Right forelimb (tissue), 1 donor: Measurements from ENCODE around the gene SSBP2.

ENCODE experiments used
- DNase-seq: peaks from one replicate; pipeline ENCODE4 v3.0.0-alpha.2; 2018

SSBP2 gene

DNA sequence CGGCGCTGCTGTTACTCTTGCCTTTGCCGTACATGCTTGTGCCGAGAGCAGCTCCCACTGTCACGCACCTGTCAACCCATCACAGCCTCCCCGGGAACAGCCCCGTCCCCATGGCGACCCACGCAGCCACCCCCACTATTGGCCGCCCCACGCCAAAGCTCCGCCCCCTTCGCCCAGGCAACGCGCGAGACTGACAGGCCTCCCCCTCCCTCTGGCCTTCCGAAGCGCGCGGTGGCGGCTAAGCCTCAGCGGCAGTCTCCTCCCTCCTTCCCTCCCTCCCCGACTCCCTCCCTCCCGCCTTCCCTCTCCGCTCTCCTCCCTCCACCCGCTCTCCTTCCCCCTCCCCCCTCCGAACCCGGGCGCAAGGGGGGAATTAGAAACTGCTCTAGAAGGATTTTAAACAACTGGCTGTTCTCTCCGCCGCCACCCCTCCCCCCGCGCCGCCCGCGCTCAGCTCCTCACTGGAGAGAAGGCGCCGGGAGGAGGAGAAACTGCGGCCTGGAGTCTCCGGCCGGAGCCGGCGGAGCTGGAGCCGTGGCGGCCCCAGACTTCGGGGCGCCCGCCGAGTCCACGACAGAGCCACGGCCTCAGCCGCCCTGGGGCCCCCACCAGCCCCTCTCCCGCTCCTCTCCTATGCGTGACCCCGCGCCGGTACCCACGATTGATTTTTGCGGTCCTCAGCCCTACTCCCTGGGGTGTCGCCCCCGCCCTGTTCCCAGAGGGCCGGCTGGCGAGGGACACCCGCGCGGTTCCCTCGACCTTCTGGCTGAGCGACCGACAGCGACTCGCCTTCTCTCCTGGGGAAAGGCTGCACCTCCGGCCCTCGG, at the start of gene SSBP2:
Gene SSBP2 (minus strand): TSS at position 89 of the 827 bp plus-strand sequence. CDS start 55 bp downstream, at position 34.
- DNase-seq: peak; percentile 100

DNA sequence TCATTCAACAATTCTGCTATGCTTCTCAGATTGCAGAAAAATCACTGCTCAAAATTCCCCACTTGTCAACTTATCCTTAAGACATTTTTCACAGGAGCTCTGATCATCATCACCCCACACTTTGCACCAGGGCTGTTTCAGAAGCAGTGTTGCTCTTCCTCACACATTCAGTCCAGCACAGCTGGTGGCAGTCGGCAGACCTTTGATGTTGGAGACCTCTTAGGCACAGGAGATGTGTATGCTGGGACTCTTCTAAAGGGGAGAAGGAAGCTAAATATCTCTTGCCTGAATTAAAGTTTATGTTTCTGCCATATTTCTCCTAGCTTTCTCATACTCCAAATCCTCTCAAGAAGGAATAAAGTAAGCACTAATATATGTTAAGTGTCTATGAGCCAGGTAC, 44.8 kb upstream of the SSBP2 start:
- no peak for DNase-seq

DNA sequence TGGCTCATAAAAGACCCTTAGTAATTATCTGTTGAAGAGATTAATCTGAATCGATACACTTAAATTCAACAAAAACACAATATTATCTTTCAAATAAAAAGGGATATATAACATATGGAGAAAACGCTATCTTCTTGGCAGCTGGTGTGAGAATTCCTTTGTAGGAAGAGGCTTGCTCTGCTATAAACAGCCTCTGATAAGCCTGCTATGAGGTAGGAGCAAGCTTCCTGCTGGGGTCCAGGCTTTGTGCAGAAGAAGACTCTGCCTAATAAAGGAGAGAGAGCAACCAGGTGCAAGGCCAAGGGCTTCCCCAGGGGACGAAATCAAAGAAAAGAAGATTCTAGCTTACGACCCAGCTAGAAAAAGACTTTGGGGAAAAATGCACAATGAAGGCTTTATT, 43.3 kb upstream of the SSBP2 start:
- DNase-seq: no peak

DNA sequence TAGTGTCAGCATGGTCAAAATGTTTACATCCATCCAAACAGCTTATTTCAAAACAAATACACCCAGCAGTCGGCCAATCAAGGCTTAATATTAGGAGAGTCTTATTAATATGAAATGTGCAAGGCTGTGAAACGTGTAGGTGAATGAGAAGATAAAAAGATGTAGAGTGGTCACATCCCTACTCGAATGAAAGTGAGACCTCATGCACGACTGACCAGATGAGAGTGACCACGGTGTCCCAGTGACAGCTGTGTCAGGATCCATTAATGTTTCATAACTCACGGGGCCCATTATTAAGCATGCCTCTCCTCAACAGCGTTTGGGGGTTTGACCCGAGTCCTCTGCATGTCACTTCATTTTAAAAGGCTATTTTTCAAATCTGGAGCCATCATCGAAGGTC, 39.4 kb upstream of the SSBP2 start:
- DNase-seq: no peak

DNA sequence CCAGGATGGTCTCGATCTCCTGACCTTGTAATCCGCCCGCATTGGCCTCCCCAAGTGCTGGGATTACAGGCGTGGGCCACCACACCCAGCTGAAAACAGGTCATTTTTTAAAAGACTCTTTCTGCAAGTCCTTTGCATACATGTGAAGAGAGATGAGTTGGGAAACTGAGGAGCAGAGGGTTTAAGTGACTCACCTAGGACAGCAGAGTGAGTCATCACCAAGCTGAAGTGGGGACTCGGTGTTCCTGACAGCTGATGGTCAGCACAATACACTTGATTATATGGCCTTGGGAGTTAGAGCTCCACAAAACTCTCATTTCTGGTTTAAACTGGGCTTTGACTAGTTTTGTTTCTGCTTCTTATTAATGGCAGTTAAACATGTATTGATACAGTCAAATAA, 38.1 kb upstream of the SSBP2 start:
- no peak for DNase-seq

DNA sequence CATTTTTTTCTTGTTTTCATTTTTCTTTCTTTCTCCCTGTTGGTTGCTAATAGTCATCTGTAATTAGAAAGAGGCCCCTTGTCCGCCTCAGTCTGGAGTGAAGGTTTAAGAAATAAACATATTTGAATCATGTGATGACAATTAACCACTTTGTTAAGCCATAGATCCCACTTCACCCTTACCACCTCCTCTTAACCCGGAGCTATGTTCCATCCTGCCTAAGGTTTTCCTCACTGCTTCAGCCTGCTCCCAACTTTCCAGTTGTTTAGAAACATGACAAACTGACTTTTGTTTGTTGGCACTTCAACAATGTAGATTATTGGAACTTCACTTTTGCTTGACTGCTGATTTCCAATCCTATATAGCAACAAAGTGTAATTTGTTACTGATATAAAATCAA, 37.4 kb upstream of the SSBP2 start:
- no peak for DNase-seq

DNA sequence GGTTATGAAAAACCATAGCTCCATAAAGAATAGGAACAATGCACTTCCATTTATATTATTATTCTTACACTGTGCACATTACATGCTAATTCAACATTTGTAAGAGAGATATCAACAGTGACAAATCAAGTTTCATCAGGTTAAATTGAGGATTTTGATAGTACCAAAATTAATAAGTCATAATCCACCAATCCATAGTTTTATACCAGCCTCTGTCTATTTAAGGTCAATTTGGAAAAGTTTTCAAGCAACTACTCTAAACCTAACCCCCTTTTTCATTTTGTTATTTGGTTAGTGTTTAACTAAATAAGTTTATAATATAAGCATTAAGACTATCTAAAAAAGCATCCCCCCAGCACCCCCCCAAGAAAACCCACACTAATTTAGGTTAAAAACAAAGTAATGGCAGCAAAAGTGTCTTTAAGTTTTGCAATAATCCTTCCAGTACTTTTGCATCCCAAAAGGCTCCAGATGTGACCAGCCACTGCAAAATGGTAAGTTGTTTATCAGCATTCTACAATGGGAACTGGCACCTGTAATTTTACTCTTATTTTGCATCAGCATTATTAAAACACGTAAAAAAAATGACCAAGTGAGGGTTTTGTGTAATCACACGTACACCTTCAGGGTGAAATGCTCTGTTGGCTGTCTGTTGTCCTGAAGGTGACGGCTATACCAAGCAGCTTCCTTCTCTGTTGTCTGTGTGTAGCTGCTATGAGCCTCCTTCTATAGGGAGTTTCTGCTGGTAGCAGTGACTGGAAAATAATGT, 36.8 kb upstream of the SSBP2 start:
- peak; percentile 82 for DNase-seq

DNA sequence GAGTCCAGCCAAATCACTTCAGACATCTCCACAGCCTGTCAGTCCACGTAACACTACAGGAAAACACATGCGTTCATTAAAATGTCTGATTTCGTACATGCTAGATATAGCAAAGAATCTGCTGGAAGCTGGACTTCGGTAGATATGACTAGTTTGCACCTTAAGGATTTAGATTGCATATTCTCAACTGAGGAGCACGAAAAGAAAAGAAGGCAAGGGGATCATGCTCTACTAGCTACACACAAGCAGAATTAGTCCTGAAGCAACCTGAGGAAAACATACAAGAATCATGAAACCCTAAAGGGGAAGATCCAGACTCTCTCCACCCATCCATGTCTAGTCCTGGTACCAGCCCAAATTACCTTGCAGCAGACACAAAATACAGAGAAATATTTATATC, 36.1 kb upstream of the SSBP2 start:
- DNase-seq: no peak

DNA sequence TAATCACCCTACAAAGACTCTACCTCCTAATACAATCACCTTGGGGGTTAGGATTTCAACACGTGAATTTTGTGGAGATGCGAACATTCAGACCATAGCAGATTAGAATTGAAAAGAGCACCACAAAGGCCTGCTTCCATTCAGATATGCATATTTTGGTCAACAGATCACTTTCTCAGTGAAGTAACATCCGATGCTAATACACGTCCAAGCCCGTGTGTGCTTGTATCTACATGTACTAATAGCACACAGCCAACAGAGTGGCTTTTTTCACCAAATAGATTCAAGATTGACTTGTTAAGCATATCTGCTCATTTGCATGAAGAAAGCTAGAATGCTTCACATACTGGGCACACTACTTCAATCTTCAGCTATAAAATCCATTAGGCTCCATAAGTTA, 35.6 kb upstream of the SSBP2 start:
- no peak for DNase-seq

DNA sequence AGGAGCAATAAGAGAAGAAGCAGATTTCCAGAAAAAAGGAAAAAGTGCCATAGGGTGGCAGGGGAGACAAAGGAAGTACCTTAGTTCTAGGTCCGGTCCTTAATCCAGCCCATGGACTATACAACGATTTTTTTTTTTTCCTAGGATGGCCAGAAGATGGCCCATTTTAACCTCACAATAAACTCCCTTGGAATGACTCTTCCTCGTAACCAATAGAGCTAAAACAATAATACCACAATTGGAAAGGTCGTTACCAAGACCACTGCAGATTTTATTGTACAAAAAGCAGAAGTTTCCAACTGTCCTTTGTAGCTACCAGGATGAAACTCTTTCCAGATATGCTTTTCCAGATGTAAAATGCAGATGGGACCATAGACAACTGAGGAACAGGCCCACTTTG, 34.4 kb upstream of the SSBP2 start:
- DNase-seq: no peak

DNA sequence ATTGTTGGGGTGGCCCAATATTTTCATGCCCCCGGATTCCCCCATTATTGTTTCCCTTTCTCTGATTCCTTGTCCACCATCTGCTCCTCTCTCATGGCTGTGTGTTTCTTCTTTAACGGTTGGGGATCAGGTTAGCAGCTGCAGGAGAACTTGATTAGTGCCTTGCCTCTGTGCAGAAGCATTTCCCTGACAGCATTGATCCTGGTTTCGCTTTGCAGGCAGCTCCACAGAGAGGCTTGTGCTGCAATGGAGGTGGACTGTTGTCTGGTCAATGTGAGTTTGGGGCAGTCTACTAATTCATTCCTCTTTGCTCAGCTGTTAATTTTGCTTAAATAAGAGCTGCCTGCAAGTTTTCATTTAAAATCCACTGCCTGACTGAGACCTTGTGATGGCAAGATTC, 32.5 kb upstream of the SSBP2 start:
- no peak for DNase-seq

DNA sequence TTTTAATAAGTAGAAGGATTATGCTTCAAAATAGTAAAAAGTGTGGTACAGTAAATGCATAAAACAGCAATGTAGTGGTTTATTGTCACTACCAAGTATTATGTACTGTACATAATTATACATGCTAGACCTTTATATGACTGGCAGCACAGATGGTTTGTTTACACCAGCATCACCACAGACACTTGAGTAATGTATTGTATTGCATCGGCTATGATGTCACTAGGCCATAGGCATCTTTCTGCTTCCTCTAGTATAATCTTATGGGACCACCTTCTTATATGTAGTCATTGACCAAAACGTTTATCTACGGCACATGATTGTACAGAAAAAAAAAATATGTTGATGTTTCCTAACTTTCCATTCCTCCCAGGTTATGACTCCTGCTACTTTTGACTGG, 31.9 kb upstream of the SSBP2 start:
- no peak for DNase-seq

DNA sequence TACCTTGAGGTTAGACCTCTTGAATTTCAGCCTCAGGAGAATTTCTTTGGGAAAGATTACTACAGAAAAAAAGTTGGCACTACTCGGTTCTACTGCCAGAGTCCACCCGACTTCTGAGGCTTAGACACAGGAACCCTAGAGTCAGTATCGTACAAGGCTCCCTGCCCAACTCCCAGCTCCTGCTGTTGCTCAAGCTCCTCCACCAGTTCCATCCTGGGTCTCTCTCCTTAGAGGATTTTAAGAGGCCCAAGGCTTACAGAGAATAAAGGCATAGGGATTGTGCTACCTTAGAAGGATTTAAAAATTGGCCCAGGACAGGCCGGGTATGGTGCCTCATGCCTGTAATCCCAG, 29.0 kb upstream of the SSBP2 start:
- no peak for DNase-seq

DNA sequence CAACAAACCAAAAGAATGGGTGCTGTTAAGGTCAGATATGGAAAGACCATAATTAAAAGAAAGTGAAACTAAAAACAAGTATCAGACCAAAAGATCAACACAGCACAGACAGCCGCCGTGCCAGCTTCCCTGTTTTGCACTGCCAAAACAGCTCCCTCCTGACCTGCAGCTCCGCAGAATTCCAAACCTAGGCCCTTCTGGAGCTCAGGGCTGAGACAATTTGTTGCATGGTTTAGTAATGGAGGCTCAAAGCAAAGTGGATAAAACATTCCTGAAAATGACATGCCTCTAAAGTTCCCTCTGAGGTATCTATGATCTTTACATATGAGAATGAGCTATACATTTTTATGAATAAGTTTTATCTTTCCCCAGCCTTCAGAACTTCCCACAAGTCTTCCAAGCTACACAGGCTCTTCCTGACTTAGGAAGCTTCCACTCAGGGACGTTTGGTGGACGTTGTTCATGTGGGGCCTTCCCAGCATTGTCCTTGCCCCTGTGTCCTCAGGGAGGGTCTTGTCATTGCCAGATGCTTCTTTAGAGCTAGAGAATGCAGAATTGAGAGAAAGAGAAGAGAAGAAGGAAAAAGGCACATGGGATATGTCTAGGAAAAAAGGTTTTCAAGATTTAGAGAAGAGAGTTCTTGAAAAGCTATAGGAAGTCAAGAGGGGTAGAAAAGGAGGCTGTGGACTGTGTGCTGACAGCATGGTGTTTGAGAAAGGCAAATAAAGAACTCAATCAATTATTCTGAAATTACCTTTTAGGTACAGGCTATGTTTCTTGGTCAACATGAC, 28.4 kb upstream of the SSBP2 start:
- no peak for DNase-seq

DNA sequence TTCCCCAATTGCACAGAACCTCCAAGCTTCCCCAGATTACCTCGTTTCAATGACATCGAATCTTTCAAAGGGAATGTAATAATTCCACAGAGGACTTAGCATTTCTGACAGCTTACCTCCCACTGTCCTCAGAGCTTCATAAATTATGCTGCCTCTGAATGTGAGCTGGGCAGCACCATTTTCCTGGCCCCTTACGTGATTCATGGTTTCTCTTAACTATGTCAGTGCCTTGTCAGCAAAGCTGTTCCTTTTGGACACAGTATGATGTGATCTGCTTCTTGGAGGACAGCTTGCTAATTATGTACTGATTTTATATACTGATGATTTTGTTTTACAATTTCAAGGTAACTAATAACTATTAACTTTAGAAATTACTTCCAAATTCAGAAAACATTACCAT, 27.7 kb upstream of the SSBP2 start:
- no peak for DNase-seq

DNA sequence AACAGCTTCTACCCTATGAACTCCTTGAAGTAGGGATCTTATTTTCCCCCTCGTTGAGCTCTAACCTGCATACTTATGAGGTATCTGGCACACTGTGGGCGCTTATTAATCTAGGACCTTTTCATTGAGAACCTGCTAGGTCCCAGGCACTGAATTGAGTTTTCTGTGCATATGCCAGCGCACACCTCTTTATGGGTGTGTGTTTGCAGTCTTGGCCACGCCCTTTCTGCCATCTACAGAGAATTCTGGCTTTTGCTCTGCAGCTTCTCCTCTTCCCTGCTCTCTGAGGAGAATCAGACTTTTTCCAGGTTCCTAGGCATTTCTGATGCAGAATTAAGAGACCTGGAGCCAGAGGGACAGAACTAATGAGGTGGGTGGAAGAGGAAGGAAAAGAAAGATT, 25.4 kb upstream of the SSBP2 start:
- DNase-seq: no peak

DNA sequence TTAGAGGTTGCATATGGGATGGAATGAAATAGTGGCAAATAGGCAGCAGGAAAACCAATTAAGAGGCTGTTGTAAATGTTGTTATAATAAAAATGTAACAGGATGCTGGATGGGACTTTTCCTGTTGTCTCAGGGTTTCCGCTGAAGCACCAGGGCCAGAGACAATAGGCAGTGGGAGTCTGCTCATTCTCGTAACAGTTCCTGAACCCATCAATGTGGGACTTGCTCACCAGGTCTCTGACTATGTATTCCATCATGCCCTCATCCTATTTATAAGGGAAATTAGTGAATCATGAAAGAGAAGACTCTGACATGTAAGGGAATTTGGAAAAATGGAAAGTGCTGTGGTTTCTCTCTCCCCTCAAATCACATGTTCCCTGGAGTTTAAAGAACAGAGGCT, 23.5 kb upstream of the SSBP2 start:
- no peak for DNase-seq

DNA sequence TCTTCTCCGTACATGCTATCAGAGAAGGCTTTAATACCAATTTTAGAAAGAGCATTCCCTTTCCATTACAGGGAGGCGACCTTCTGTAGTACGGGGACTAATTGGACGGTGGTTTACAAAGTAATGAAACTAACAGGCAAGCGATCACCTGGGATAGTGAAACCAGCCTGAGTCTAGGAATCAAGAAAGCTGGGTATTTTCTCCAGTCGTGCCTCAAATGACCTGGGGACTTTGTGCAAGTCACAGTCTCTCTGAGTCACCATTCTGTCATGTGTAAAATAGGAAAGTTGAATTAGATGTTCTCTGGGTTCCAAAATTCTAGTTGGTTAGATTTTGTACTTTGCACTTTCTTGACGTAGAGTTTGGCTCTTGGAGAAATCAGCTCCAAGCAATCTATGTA, 22.7 kb upstream of the SSBP2 start:
- no peak for DNase-seq

DNA sequence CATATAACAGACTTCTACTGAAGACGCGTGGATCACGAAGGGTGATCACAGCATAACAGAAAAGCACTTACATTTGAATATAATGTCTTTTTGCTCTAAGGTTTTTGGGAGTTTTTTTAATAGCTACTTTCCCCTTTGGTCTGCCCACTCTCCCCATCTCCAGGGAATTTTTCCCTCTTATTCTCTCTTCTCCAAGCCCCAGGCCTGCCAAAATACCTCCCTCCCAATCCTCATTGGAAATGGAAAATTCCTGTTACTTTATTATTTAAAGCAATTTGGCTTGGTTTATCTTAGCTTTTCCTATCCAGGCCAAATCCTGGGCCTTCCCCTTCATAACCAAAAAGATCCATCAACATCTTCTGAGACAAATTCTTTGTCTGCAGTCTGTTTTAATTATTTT, 22.3 kb upstream of the SSBP2 start:
- DNase-seq: no peak

DNA sequence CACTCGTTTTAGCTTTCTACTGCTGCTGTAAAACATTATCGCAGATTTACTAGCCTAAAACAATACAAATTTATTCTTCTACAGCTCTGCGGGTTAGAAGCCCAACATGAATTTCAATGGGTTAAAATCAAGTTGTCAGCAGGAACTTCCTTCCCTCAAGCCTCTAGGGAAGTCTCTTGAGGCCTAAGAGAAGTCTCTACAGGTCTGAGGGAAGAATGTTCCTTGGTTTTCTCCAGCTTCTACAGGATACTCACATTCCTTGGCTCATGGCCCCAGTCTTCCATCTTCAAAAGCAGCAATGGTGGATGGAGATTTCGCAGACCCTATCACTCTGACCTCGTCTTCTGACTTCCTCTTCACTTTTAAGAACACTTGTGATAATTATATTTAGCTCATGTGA, 21.6 kb upstream of the SSBP2 start:
- DNase-seq: no peak

DNA sequence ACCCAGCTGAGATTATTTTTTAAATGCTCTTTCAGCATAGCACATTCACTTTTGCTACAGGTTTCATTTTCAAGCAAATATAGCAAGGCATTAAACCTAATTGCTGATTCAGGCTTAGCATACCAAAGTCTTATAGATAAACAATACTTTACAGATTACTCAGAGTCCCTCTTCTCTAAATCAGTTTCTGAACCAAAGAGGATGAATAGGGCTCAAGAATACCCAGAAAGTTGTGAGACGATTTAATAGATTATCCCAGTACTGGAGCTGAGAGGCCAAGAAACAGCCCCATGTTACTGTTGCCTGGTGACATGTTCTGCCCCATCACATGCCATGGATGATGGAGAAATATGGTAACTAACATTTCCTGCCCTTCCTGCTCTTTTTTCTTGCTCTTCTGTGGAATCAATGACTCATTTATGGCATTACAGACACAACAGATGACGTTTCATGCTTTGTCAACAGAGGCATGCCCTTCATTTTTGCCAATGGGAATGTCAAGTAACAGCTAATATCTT, 18.1 kb upstream of the SSBP2 start:
- DNase-seq: no peak

DNA sequence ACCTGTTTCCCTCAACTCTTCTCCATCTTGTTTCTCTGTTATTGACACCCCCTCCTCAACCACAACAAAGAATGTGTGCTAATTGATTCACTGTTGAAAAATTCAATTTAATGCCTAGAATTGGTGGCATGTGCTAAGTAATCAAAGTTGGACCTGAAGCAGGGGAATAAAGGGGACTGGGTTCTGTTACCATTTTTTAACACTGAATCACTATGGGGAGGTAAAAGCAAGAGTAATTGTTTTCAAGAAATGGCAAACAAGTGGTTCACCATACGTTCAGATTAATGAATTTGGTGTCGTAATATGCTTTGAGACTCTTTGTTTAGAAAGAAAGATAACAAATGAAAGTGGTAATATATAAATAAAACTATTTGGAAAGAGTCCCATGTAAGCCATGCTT, 17.0 kb upstream of the SSBP2 start:
- DNase-seq: no peak

DNA sequence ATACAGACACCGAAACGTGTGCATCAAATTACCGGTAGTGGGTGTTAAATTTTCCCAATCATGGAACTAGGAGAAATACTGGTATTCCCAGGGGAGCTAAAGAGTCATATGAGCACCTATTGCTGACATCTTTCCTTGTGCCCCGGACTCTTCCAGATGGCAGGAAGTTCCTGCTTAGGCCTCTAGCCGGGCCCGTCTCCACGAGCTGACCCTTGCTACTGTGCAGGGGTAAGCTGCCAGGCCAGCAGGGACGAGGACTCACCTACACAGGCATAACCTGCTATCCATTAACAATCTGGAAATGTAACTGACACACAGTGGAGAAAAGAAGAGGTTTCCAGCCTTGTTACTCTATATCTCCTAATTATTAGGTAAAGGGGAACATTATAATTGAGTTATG, 16.2 kb upstream of the SSBP2 start:
- DNase-seq: no peak

DNA sequence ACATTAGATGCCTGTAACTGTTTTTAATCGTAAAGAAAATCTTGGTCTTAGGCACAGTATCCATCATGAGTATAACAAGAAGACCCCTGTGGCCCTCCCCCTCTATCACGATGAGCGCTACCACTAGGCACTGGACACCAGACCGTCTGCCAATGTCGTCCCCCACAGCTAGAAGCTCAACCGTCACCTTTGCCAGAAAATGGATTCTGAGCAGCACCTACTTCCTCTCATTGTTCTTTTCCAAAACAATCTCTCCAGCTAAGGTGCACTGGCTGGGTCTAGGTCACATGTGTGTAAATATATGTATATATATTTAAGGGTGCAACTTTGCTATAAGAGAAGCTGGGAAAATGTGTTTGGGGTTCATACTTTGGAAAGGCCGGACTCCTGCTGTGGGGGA, 15.7 kb upstream of the SSBP2 start:
- DNase-seq: no peak
